ENCODE measurements around the gene WDR88. TPM values are rescaled to one million over a fixed set of nuclear protein-coding genes. Genes with fewer than 3 reads are reported as not detected.
"Not testable (repeated sequence)": the region's sequence is repeated elsewhere in the genome, so short reads cannot be mapped to it uniquely, and the experiment has no call there.

WDR88 gene
- total RNA-seq, 1 experiment from 2014 or later: not detected

GRCh38 chr19:33205531-33206260 is 73.8 kb downstream of the WDR88 start:
- no peak for DNase-seq (ENCODE audit: low spot score)
- in situ Hi-C loops (cut with HindIII; ENCODE audit: low sequenced_read_pairs): no loop called here

- in situ Hi-C loops (cut with HindIII; ENCODE audit: low sequenced_read_pairs): no loop called here
- DNase-seq (ENCODE audit: low spot score): no peak
Measured at GRCh38 chr19:33206261-33207039, 74.5 kb downstream of the WDR88 start.

- no peak for DNase-seq (ENCODE audit: low spot score)
Measured at GRCh38 chr19:33207040-33207620, 75.2 kb downstream of the WDR88 start.

GRCh38 chr19:33207903-33208302 is 76.0 kb downstream of the WDR88 start:
- DNase-seq (ENCODE audit: low spot score): no peak
- in situ Hi-C loops (cut with HindIII; ENCODE audit: low sequenced_read_pairs): no loop called here

More at GRCh38 chr19:33207040-33207620, 75.2 kb downstream of the WDR88 start:
- in situ Hi-C loops (cut with HindIII; ENCODE audit: low sequenced_read_pairs): no loop called here

GRCh38 chr19:33208371-33208895 is 76.5 kb downstream of the WDR88 start:
- DNase-seq (ENCODE audit: low spot score): no peak
- in situ Hi-C loops (cut with HindIII; ENCODE audit: low sequenced_read_pairs): no loop called here

GRCh38 chr19:33208904-33209849 is 77.3 kb downstream of the WDR88 start:
- in situ Hi-C loops (cut with HindIII; ENCODE audit: low sequenced_read_pairs): no loop called here
- peak; percentile 5 for DNase-seq (ENCODE audit: low spot score)

- in situ Hi-C loops (cut with HindIII; ENCODE audit: low sequenced_read_pairs); DNase-seq (ENCODE audit: low spot score): not testable (repeated sequence)
Measured at GRCh38 chr19:33209850-33210230, 77.9 kb downstream of the WDR88 start.

- no peak for DNase-seq (ENCODE audit: low spot score)
- in situ Hi-C loops (cut with HindIII; ENCODE audit: low sequenced_read_pairs): no loop called here
Measured at GRCh38 chr19:33210266-33210940, 78.5 kb downstream of the WDR88 start.

- DNase-seq (ENCODE audit: low spot score): no peak
- in situ Hi-C loops (cut with HindIII; ENCODE audit: low sequenced_read_pairs): no loop called here
Measured at GRCh38 chr19:33211794-33212435, 80.0 kb downstream of the WDR88 start.

GRCh38 chr19:33212436-33213172 is 80.7 kb downstream of the WDR88 start:
- DNase-seq (ENCODE audit: low spot score): no peak

GRCh38 chr19:33214596-33214995 is 82.7 kb downstream of the WDR88 start:
- in situ Hi-C loops (cut with HindIII; ENCODE audit: low sequenced_read_pairs): no loop called here
- DNase-seq (ENCODE audit: low spot score): peak; percentile 17

More at GRCh38 chr19:33212436-33213172, 80.7 kb downstream of the WDR88 start:
- in situ Hi-C loops (cut with HindIII; ENCODE audit: low sequenced_read_pairs): no loop called here

GRCh38 chr19:33215438-33216197 is 83.7 kb downstream of the WDR88 start:
- in situ Hi-C loops (cut with HindIII; ENCODE audit: low sequenced_read_pairs): no loop called here
- no peak for DNase-seq (ENCODE audit: low spot score)

- DNase-seq (ENCODE audit: low spot score): no peak
- in situ Hi-C loops (cut with HindIII; ENCODE audit: low sequenced_read_pairs): no loop called here
Measured at GRCh38 chr19:33216198-33216830, 84.4 kb downstream of the WDR88 start.

- DNase-seq (ENCODE audit: low spot score): no peak
- in situ Hi-C loops (cut with HindIII; ENCODE audit: low sequenced_read_pairs): no loop called here
Measured at GRCh38 chr19:33217881-33218280, 86.0 kb downstream of the WDR88 start.

- in situ Hi-C loops (cut with HindIII; ENCODE audit: low sequenced_read_pairs): no loop called here
- DNase-seq (ENCODE audit: low spot score): no peak
Measured at GRCh38 chr19:33219261-33219815, 87.4 kb downstream of the WDR88 start.

- DNase-seq (ENCODE audit: low spot score): no peak
- in situ Hi-C loops (cut with HindIII; ENCODE audit: low sequenced_read_pairs): no loop called here
Measured at GRCh38 chr19:33220115-33220514, 88.2 kb downstream of the WDR88 start.

Measured in G401 (cell line).